GM20431 (cell line): Measurements from ENCODE around the gene EIF4G3.
"Not testable (repeated sequence)": the region's sequence is repeated elsewhere in the genome, so short reads cannot be mapped to it uniquely, and the experiment has no call there.

Experiments used
- in situ Hi-C: fragments of 300-500 bp; cut with MseI, MboI; formaldehyde crosslinking; loops from one replicate; pipeline ENCODE4 v1.15.0; 2020; ENCODE audit warnings: low sequenced_read_pairs; ENCODE audit not compliant: unreplicated experiment

EIF4G3 gene

GRCh38 chr1:21176586-21177555 lies at the start of gene EIF4G3:
EIF4G3 (minus strand) TSS chr1:21176897; CDS start chr1:21002742, 174,155 bp downstream.
- in situ Hi-C loops, result no loop called here

GRCh38 chr1:21225065-21225464 lies 48.4 kb upstream of the EIF4G3 start:
- in situ Hi-C loops, result no loop called here

GRCh38 chr1:21220815-21221214 lies 44.1 kb upstream of the EIF4G3 start:
- in situ Hi-C loops, result no loop called here

DNA sequence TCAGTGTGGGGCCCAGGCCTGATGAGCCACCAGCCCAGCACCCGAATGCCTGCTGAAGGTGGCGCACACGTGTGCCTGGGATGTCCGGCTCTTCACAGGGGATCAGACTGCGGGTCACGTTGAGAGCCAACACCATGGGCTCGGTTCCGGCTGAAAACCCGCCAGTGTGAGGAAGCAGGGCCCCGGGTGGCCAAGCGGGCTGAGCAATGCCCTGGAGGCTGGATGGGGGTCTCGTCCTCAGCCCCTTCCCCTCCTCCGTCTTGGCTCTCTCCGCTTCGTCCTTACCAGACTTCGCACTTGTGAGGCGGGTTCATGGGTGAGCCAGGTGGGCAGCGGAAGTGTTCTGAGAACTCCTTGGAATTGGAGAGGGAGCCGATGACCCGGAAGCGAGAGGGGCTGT lies 43.0 kb upstream of the EIF4G3 start:
- in situ Hi-C loops, result no loop called here

- in situ Hi-C loops, result no loop called here
Observed at GRCh38 chr1:21217812-21218596, 41.3 kb upstream of the EIF4G3 start.

DNA sequence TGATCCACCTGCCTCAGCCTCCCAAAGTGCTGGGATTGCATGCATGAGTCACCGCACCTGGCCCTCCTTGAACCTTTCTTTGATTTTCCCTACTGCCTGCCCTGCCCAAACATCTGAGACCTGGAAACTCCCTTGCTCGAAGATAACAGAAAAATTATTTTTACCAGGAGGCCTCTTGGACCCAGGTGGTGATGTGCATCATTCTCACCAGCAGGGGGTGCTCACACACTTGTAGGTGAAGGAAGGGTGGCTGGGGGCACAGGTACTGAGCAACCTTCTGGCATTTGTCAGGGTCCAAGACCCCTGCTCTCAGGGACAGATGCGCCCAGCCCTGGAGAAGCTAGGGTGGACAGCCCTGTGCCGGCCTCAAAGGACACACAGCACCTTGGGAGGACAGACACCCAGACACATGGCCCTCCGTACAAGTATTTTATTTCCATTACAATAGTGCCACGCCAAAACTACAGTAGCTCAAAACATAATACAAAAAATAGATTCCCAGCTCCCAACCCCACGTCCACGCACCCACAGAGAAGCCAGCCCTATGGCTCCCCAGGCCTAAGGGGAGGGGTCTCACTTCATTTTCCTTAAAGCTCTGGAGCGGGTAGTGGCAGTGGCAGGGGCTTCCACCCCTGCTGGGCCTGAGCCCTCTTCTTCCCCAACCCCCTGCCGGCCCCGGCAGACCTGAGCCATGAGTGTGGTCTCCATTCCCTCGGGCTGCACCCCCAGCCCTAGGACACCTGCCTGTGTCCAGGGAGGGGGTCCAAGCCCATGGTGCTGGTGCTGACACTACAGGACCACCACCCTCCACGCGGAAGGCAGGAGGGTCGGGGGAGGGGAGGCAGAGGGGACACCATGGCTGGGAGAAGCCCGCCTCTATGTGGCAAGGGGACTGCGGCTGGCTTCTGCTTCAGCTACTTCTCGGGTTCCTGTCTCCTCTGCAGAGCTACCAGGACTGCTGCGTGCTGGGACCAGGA lies 40.4 kb upstream of the EIF4G3 start:
- in situ Hi-C loops, result no loop called here

GRCh38 chr1:21212126-21212525 lies 35.4 kb upstream of the EIF4G3 start:
- in situ Hi-C loops, result no loop called here

- in situ Hi-C loops, result not testable (repeated sequence)
Observed at GRCh38 chr1:21208137-21208700, 31.5 kb upstream of the EIF4G3 start.

DNA sequence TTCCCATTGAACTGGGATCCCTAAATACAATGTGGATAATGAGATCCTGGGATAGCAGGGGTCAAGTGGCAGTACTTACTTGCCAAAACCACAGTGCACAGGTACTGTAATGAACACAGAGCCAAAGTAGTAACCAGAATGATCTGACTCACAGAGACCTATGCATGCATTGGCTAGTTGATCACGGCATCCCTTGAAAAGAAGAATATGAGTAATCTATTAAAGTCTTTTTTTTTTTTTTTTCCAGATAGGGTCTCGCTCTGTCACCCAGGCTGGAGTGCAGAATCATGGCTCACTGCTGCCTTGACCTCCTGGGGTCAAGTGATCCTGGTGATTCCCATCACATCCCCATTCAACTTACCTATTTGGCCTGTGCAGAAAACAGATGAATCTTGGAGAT lies 29.4 kb upstream of the EIF4G3 start:
- in situ Hi-C loops, result no loop called here

DNA sequence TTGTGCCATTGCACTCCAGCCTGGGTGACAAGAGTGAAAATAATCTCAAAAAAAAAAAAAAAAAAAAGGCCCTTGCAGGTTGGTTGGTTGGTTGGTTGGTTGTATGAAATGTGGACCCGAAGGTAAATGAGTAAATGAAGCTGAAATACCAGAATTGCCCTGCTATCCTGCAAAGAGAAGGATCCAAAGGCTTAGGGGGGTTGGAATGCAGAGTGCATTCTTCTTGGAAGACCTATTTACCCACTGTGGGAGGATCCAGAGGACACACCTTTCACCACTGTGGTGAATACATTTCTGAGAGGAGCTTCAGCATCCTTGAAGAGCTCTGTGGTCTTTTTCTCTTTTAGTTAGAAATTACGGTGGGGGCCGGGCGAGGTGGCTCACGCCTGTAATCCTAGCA lies 28.7 kb upstream of the EIF4G3 start:
- in situ Hi-C loops, result no loop called here

GRCh38 chr1:21201650-21202049 lies 25.0 kb upstream of the EIF4G3 start:
- in situ Hi-C loops, result no loop called here

DNA sequence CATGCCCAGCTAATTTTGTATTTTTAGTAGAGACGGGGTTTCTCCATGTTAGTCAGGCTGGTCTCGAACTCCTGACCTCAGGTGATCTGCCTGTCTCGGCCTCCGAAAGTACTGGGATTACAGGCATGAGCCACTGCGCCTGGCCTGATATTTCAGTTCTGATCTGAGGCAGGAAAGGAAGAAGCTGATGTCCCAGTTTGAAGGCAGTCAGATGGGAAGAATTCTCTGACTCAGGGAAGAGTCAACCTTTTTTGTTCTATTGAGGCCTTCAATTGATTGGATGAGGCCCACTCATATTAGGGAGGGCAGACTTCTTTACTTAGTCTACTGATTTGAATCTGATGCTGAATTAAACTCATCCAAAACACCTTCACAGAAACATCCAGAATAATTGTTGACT lies 24.5 kb upstream of the EIF4G3 start:
- in situ Hi-C loops, result not testable (repeated sequence)

DNA sequence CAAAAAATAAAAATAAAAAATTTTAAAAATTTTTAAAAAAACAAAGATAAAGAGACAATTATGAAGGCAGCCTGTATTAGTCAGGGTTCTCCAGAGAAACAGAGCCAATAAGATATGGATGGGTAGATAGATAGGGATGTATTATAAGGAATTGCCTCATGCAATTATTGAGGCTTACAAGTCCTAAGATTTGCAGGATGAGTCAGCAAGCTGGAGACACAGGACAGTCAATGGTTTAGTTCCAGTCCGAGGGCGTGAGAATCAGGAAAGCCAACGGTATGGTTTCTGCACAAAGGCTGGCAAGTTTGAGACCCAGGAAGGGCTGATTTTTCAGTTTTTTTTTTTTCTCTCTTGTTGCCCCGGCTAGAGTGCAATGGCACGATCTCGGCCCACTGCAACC lies 24.1 kb upstream of the EIF4G3 start:
- in situ Hi-C loops, result no loop called here

DNA sequence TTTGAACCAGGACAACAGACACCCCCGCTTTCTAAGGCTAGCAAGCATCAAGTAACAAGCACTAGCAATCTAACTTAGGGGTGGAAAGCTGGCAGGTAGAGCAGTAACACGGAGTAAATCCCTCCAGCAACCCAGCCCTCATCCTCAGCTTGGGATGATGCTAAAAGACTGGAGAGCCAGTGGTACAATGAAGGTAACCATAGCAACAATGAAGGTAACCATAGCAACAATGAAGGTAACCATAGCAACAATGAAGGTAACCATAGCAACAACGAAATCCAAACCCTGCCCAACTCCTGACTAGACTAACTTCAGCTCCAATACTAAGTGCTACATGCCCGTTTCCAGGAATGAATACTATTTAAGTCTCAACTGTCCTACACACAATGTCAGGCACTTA lies 22.2 kb upstream of the EIF4G3 start:
- in situ Hi-C loops, result loop anchor here (10.0 kb wide), 2 partner anchors 204 to 504 kb away; no protein-coding TSS in a partner anchor

DNA sequence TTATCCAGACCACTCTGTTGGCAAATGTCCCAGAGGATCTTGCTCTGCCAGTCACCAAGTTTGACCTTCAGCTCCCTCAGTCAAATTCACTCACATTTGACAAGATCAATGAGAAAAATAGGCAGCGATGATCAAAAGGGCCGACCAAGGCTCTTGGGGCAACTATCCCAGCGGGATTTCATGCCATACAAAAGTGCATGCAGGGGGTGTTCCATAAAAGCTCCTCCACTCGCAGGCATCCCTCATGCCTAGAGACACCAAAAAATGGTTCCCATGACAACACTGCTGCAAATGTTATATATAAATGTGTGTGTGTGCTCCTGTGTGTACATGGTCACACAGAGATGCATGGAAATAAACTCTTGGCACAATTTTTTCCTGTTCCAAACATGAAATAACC lies 16.2 kb upstream of the EIF4G3 start:
- in situ Hi-C loops, result loop anchor here (10.0 kb wide), 2 partner anchors 198 to 498 kb away; no protein-coding TSS in a partner anchor

DNA sequence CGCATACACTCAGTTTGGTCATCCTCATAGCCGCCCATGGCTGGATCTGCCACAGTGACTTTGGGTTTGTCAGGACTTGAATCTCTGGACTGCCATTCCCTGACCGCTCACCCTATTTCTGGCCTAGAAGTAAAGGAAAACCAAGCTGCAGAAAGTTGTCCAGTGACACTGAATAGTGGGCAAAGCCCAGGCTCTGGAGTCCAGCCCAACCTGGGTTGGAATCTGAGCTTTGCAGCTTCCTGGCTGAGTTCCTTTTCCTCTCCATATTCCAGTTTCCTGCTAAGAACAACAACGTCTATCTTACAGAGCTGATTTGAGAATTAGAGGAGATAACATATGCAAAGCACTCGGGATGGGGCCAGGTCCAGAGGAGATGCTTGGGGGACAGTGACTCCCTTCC lies 15.6 kb upstream of the EIF4G3 start:
- in situ Hi-C loops, result loop anchor here (10.0 kb wide), 2 partner anchors 197 to 497 kb away; no protein-coding TSS in a partner anchor

DNA sequence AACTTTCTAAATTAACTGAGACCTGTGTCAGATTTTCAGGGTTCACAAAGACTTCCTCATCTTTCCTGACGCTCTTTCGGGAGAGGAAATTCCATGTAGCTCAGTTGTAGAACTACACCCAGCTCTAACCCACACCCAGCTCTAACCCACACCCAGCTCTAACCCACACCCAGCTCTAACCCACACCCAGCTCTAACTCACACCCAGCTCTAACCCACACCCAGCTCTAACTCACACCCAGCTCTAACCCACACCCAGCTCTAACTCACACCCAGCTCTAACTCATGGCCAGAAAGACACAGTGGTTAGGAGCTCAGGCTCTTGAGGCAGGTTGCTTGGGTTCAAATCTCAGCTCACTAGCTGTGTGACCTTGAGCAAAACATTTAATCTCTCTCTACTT lies 14.1 kb upstream of the EIF4G3 start:
- in situ Hi-C loops, result loop anchor here (10.0 kb wide), 2 partner anchors 196 to 496 kb away; no protein-coding TSS in a partner anchor

- in situ Hi-C loops, result loop anchor here (10.0 kb wide), 2 partner anchors 195 to 495 kb away; no protein-coding TSS in a partner anchor
Observed at GRCh38 chr1:21189906-21190500, 13.3 kb upstream of the EIF4G3 start.

- in situ Hi-C loops, result no loop called here
Observed at GRCh38 chr1:21189421-21189820, 12.7 kb upstream of the EIF4G3 start.
